Measurements from ENCODE around the gene IL1RAP. TPM values are rescaled to one million over a fixed set of nuclear protein-coding genes. Genes with fewer than 3 reads are reported as not detected.

Gene IL1RAP
- total and polyA plus RNA-seq, 2 experiments from 2014 or later: 3.6 to 5.0 TPM

DNA sequence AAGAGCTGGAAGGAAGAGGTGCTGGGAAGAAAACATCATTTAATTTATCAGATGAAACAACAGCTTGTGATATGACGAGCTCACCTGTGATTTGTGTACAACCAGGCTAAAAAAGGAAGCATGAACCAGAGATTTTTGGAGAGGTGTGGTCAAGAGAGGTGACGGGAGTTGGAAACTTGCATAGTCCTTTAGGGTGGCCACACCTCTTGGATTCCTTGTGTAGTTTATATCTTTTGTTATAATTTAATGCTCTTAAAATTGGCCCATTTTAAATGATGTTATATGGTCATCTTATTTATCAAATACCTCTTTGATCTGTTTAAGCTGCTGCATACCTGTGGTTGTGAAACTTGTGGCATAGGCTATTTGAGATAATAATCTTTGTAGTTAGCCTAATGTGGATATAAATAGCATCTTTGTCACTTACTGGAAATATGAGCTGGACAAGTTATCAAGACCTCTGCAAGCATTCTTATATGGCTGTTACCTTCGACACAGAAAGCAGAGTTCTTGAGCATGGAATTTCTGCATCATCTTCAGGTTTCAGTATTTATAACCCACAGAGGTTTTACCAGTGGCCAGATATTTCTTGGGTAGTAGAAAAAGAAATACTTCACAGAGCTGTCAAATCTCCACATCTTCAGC is 49.1 kb downstream of the IL1RAP start:
- Histone ChIP-seq H3K4me1 (ENCODE audit: insufficient read depth) (no peaks in the 10 kb centered on the region), H3K4me3 (no peak overlapping the region), H3F3A (replicated peaks; ENCODE audit: low read depth) (no peaks in the 10 kb centered on the region), H3K27me3 (ENCODE audit: insufficient read depth) (no peaks in the 10 kb centered on the region), H3K27ac (ENCODE audit: low read depth) (no peak overlapping the region), H2AFZ (no peak overlapping the region), H4K20me1 (replicated peaks; ENCODE audit: insufficient read depth) (no peaks in the 10 kb centered on the region), H3K4me2 (no peak overlapping the region), H3K36me3 (ENCODE audit: insufficient read depth) (no peaks in the 10 kb centered on the region), H3K79me2 (replicated peaks; ENCODE audit: insufficient read depth) (no peaks in the 10 kb centered on the region), H3K9me2 (ENCODE audit: insufficient read depth) (no peaks in the 10 kb centered on the region)
- Mint-ChIP-seq H3K4me3 (no peak overlapping the region), H3K27ac (no peak overlapping the region), H3K36me3 (ENCODE audit: low read depth) (no peaks in the 10 kb centered on the region), H3K4me1 (peaks cover 16% of the 10 kb centered on the region), H3K9me3 (no peaks in the 10 kb centered on the region), H3K27me3 (ENCODE audit: insufficient read depth, low read depth, poor library complexity) (peaks cover 3% of the 10 kb centered on the region)
- no peak for TF ChIP-seq STAT1 (IDR thresholded peaks at IDR 0.05; ENCODE audit: unreplicated experiment)
- TF ChIP-seq POLR2AphosphoS5 (IDR thresholded peaks at IDR 0.05; ENCODE audit: low read depth): no peak
- no peak for TF ChIP-seq EZH2phosphoT487 (IDR thresholded peaks at IDR 0.05; ENCODE audit: unreplicated experiment)
- no peak for TF ChIP-seq ZNF331 (CRISPR knock-in tag; IDR thresholded peaks at IDR 0.05; ENCODE audit: low read depth)
- no peak for TF ChIP-seq CREB1 (CRISPR knock-in tag; IDR thresholded peaks at IDR 0.05; ENCODE audit: low read depth)
- no peak for TF ChIP-seq REST (IDR thresholded peaks at IDR 0.05; ENCODE audit: unreplicated experiment)
- TF ChIP-seq EZH2 (IDR thresholded peaks at IDR 0.05; ENCODE audit: low read depth, unreplicated experiment): no peak
- TF ChIP-seq ZNF462 (CRISPR knock-in tag; IDR thresholded peaks at IDR 0.05): no peak
- TF ChIP-seq ETS1 (IDR thresholded peaks at IDR 0.05): no peak
- no peak for TF ChIP-seq CTCF (conservative IDR thresholded peaks at IDR 0.05; ENCODE audit: low read depth in 2 of 2)
- no peak for TF ChIP-seq JUNB (IDR thresholded peaks at IDR 0.05; ENCODE audit: unreplicated experiment)
- TF ChIP-seq ZNF114 (CRISPR knock-in tag; IDR thresholded peaks at IDR 0.05): no peak
- TF ChIP-seq NANOG (IDR thresholded peaks at IDR 0.05; ENCODE audit: borderline replicate concordance): no peak
- no peak for DNase-seq (ENCODE audit: low spot score)
- ATAC-seq: no peak
